A549 (cell line): Measurements from ENCODE around the gene UFC1. TPM values are rescaled to one million over a fixed set of nuclear protein-coding genes. Genes with fewer than 3 reads are reported as not detected.

Experiments
- ATAC-seq, 2 experiments: fragments of 200-7000 bp in 1 of 2; fragments of >200 bp in 1 of 2; cut with Nextera tagmentation in 1 of 2; cut with Tn5 transposase in 1 of 2; 3 replicates each; pipeline versions ENCODE4 v1.8.0 to v1.9.1; 2018 to 2020; ENCODE audit warnings: mild to moderate bottlenecking in 1 of 2, moderate library complexity in 1 of 2
- CTCF ChIA-PET: fragments of 300-600 bp; sonication (Branson Sonifier 250); formaldehyde crosslinking; extraction: SDS; loops from one replicate; lab custom pipeline; 2021; ENCODE audit warnings: antibody characterized with exemption, inconsistent platforms; lab: Yijun Ruan, JAX
- POLR2A ChIA-PET: fragments of 350-600 bp; formaldehyde crosslinking; extraction: SDS; loops from one replicate; lab custom pipeline; 2021; ENCODE audit warnings: antibody characterized with exemption, inconsistent platforms; lab: Yijun Ruan, JAX
- DNase-seq, 2 experiments: peaks; one replicate each; pipeline versions ENCODE4 v3.0.0 to v3.0.0-alpha.2; 2011 to 2016; ENCODE audit warnings: low read depth in 1 of 2, low spot score in 1 of 2
- FAIRE-seq: peaks from 2 replicates; lab custom pipeline; 2011; peaks lifted over from hg19 to GRCh38; lab: Jason Lieb, UNC
- H3K27ac ChIP-seq, 2 experiments: fragments of >200 bp; sonication (Bioruptor Twin); formaldehyde crosslinking; 3 replicates each; pipeline ENCODE4 v1.5.1; 2016 to 2017
- H3K4me1 ChIP-seq: fragments of >200 bp; sonication (Bioruptor Twin); formaldehyde crosslinking; 3 replicates; pipeline ENCODE4 v1.6.1; 2016
- H3K4me2 ChIP-seq: fragments of >200 bp; sonication (Bioruptor Twin); formaldehyde crosslinking; 3 replicates; pipeline ENCODE4 v1.6.1; 2016
- H3K4me3 ChIP-seq: fragments of >200 bp; sonication (Bioruptor Twin); formaldehyde crosslinking; 3 replicates; pipeline ENCODE4 v1.5.1; 2016
- H3K9me3 ChIP-seq: fragments of >200 bp; sonication (Bioruptor Twin); formaldehyde crosslinking; 3 replicates; pipeline ENCODE4 v1.6.1; 2016
- BHLHE40 ChIP-seq: IDR thresholded peaks from 2 replicates; pipeline ENCODE4 v1.6.1; 2012; ENCODE audit warnings: low read depth, low read length, inconsistent platforms
- CBX2 ChIP-seq: fragments of 200-600 bp; sonication (generic); IDR thresholded peaks from 2 replicates; pipeline ENCODE4 v1.6.1; 2016; ENCODE audit warnings: low read depth, mild to moderate bottlenecking, borderline replicate concordance
- CHD2 ChIP-seq: fragments of 150-350 bp; IDR thresholded peaks from 2 replicates; pipeline ENCODE4 v1.6.1; 2014; ENCODE audit warnings: low read length; ENCODE audit not compliant: partially characterized antibody
- CHD4 ChIP-seq: fragments of 200-600 bp; sonication (generic); IDR thresholded peaks from 2 replicates; pipeline ENCODE4 v1.6.1; 2016; ENCODE audit warnings: antibody characterized with exemption, mild to moderate bottlenecking, borderline replicate concordance
- EHF ChIP-seq: fragments of 250-450 bp; sonication (Bioruptor Pico); IDR thresholded peaks from 2 replicates; pipeline ENCODE4 v1.5.0; 2020; ENCODE audit warnings: mild to moderate bottlenecking
- EP300 ChIP-seq, 2 experiments: fragments of >200 bp; sonication (Bioruptor Twin); formaldehyde crosslinking; IDR thresholded peaks; 2 replicates in 1 of 2; 3 replicates in 1 of 2; pipeline ENCODE4 v1.6.1; 2016 to 2017
- ESRRA ChIP-seq: fragments of 150-350 bp; IDR thresholded peaks from 2 replicates; pipeline ENCODE4 v1.6.1; 2014; ENCODE audit warnings: mild to moderate bottlenecking, low read length, borderline replicate concordance
- FOSB ChIP-seq: fragments of 250-450 bp; sonication (Bioruptor Pico); IDR thresholded peaks from 2 replicates; pipeline ENCODE4 v1.5.0; 2020; ENCODE audit warnings: mild to moderate bottlenecking, moderate library complexity
- FOSL2 ChIP-seq, 2 experiments: fragments of 450-650 bp in 1 of 2; fragments of >200 bp in 1 of 2; sonication (Bioruptor Twin) in 1 of 2; formaldehyde crosslinking; IDR thresholded peaks; 2 replicates each; pipeline versions ENCODE4 v1.5.0 to v1.6.1; 2016 to 2020; ENCODE audit warnings: mild to moderate bottlenecking in 1 of 2, moderate library complexity in 1 of 2
- FOXS1 ChIP-seq: fragments of 250-450 bp; sonication (Bioruptor Pico); IDR thresholded peaks from 2 replicates; pipeline ENCODE4 v1.5.0; 2020; ENCODE audit warnings: mild to moderate bottlenecking, moderate library complexity
- GATA3 ChIP-seq: IDR thresholded peaks from 2 replicates; pipeline ENCODE4 v1.6.1; 2012; ENCODE audit warnings: borderline replicate concordance
- HDAC2 ChIP-seq: fragments of 200-600 bp; sonication (generic); IDR thresholded peaks from 2 replicates; pipeline ENCODE4 v1.6.1; 2016
- HEYL ChIP-seq: fragments of 250-450 bp; sonication (Bioruptor Pico); IDR thresholded peaks from 2 replicates; pipeline ENCODE4 v1.8.0; 2021; ENCODE audit warnings: mild to moderate bottlenecking, moderate library complexity
- HMGXB4 ChIP-seq: fragments of 250-450 bp; sonication (Bioruptor Pico); IDR thresholded peaks from 2 replicates; pipeline ENCODE4 v1.5.0; 2021; ENCODE audit warnings: mild to moderate bottlenecking, moderate library complexity, borderline replicate concordance
- HOXA7 ChIP-seq: fragments of 250-450 bp; sonication (Bioruptor Pico); IDR thresholded peaks from 2 replicates; pipeline ENCODE4 v1.5.0; 2020; ENCODE audit warnings: mild to moderate bottlenecking, moderate library complexity
- JUN ChIP-seq, 2 experiments: fragments of >200 bp; sonication (Bioruptor Twin); formaldehyde crosslinking; IDR thresholded peaks; 2 replicates in 1 of 2; 3 replicates in 1 of 2; pipeline ENCODE4 v1.6.1; 2016 to 2017
- KDM1A ChIP-seq: fragments of 200-600 bp; sonication (generic); IDR thresholded peaks from 2 replicates; pipeline ENCODE4 v1.6.1; 2016; ENCODE audit warnings: low read depth, mild to moderate bottlenecking
- KDM5A ChIP-seq: fragments of 200-600 bp; sonication (generic); IDR thresholded peaks from 2 replicates; pipeline ENCODE4 v1.6.1; 2016; ENCODE audit warnings: antibody characterized with exemption, mild to moderate bottlenecking
- MAFK ChIP-seq: fragments of 450-650 bp; IDR thresholded peaks from 2 replicates; pipeline ENCODE4 v1.6.1; 2014; ENCODE audit not compliant: partially characterized antibody
- MAZ ChIP-seq: fragments of 150-350 bp; IDR thresholded peaks from 2 replicates; pipeline ENCODE4 v1.6.1; 2014; ENCODE audit warnings: antibody characterized with exemption, low read depth, low read length, borderline replicate concordance
- NFE2L2 ChIP-seq: fragments of 150-350 bp; conservative IDR thresholded peaks from 2 replicates; pipeline ENCODE4 v1.6.1; 2014; ENCODE audit warnings: low read length
- POLR2AphosphoS2 ChIP-seq: conservative IDR thresholded peaks from 2 replicates; pipeline ENCODE4 v1.6.1; 2012; ENCODE audit warnings: low read length, improper control_type of control experiment, inconsistent platforms
- RARB ChIP-seq: fragments of 250-450 bp; sonication (Bioruptor Pico); IDR thresholded peaks from 2 replicates; pipeline ENCODE4 v1.8.0; 2021; ENCODE audit warnings: mild to moderate bottlenecking, moderate library complexity
- SMC3 ChIP-seq: fragments of >200 bp; sonication (Bioruptor Twin); formaldehyde crosslinking; IDR thresholded peaks from 3 replicates; pipeline ENCODE4 v1.6.1; 2018; ENCODE audit warnings: inconsistent platforms
- SREBF2 ChIP-seq: fragments of 450-650 bp; IDR thresholded peaks from 2 replicates; pipeline ENCODE4 v1.6.1; 2014; ENCODE audit warnings: mild to moderate bottlenecking, moderate library complexity
- TP53 ChIP-seq: fragments of 250-450 bp; sonication (Bioruptor Pico); IDR thresholded peaks from 2 replicates; pipeline ENCODE4 v1.5.0; 2021; ENCODE audit warnings: mild to moderate bottlenecking, moderate library complexity
- USF2 ChIP-seq: fragments of 450-650 bp; IDR thresholded peaks from 2 replicates; pipeline ENCODE4 v1.6.1; 2014; ENCODE audit warnings: antibody characterized with exemption
- ZC3H11A ChIP-seq: fragments of 450-650 bp; IDR thresholded peaks from 2 replicates; pipeline ENCODE4 v1.6.1; 2014; ENCODE audit warnings: antibody characterized with exemption, mild to moderate bottlenecking
- ZNF302 ChIP-seq: fragments of 250-450 bp; sonication (Bioruptor Pico); IDR thresholded peaks from 2 replicates; pipeline ENCODE4 v1.9.0; 2021; ENCODE audit warnings: inconsistent platforms, mild to moderate bottlenecking, moderate library complexity
- WGBS: methylation state at CpG from one replicate; pipeline ENCODE4 v1.1.6; 2017; ENCODE audit errors: missing lambda C conversion rate; 5-methylcytosine and 5-hydroxymethylcytosine counted together
- polyA plus RNA-seq, 4 experiments: library from polyadenylated mRNA; depleted of rRNA in 3 of 4; stranded (reverse); fragments of >200 nt; fragmentation: RNase III in 1 of 4; extraction: RNeasy Plus Mini Kit Qiagen cat#74134 plus additional on column Dnase treatment in 1 of 4; gene quantifications; 2 replicates in 3 of 4; 3 replicates in 1 of 4; pipeline ENCODE4 v1.2.3, GENCODE V29; 2011 to 2017
- TF ChIP-seq, protein P1 (sequence below): IDR thresholded peaks from 2 replicates; pipeline ENCODE4 v1.6.1; 2012
- TF ChIP-seq, protein P2 (sequence below): fragments of 200-600 bp; sonication (generic); IDR thresholded peaks from 2 replicates; pipeline ENCODE4 v1.6.1; 2016; ENCODE audit warnings: antibody characterized with exemption, mild to moderate bottlenecking, moderate library complexity
- TF ChIP-seq, protein P3 (sequence below): IDR thresholded peaks from 2 replicates; pipeline ENCODE4 v1.6.1; 2012; ENCODE audit warnings: low read depth, borderline replicate concordance

The UFC1 gene
- polyA plus RNA-seq, 2 of the 4 experiments (the other 2 are of a cell fraction), result 115 to 153 TPM

DNA sequence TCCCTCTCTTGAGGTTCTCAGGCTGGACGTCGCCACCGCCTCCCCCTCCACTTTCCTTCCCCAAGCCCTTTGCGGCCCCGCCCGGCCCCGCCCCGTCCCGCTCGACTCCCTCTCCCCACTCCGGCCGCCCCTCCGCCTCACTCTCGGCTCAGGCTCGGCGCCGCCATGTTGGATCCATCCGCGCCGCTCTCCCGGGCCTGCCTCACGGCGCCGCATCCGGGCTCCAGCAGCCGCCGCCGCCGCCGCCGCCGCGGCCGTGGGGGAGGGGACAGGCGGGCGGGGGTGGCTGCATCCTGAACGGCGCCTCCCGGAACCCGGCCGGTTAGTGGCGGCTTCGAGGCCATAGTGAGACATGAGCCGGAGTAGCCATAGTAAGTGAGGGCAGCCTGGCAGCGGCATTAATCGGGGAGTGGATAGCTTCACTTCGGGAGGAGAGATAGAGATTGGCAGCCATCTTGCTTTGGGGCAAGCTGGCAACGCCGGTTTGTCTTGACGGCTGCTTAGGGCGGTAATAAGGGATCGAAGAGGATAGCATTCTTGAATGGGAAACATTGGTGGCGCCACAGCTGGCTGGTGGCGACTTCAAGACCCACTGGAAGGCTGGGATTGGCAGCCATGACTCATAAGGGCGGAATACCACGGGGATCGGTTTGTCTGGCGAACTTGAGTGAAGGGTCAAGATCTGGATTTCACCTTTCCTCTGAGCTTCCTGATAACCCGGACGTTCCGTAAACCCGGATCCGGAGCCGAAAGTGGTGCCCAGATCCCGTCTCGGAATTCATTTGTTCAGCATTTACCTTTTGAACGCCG, 21.2 kb upstream of the UFC1 start, which contains the start of gene DEDD:
TSS of gene DEDD (minus strand) at position 258 of the 810 bp plus-strand sequence. CDS start 8,205 bp downstream, outside the sequence.
- no peaks in the 10 kb centered on the region for H3K9me3 ChIP-seq
- peak within 1 kb of the TSS; percentile 88 for H3K4me2 ChIP-seq
- DNase-seq (peak; percentile 94 to 99), ATAC-seq (peak; percentile 93 to 95), FAIRE-seq (peak; percentile 28)
- H3K4me3 ChIP-seq, result peak within 1 kb of the TSS; percentile 67
- ChIA-PET CTCF (interaction anchor here (0.7 to 3.6 kb wide), 8 partner anchors 20 to 297 kb away, joined by 3 to 12 read pairs (median 4); partner anchors contain the start of genes KLHDC9 and PPOX), POLR2A (interaction anchor here (0.6 to 2.6 kb wide), 16 partner anchors 9 to 135 kb away, joined by 3 to 30 read pairs (median 4); partner anchors contain the start of genes B4GALT3, F11R, KLHDC9 and NIT1)
- H3K27ac ChIP-seq, result peak within 1 kb of the TSS; percentile 93 to 95
- peaks cover 20% of the 10 kb centered on the region for H3K4me1 ChIP-seq
- WGBS, result 1% methylated on average over 31 of the region's 68 CpGs
- no peak for TF ChIP-seq CHD4
- TF ChIP-seq JUN (IDR thresholded peaks at IDR 0.05), result peak in 1 of 2 experiments; percentile 89; a peak in 3 of 5 replicates
- peak; percentile 74; the same call in 1 of the 2 replicates for TF ChIP-seq TP53 (CRISPR knock-in tag)
- no peak for TF ChIP-seq FOXS1 (CRISPR knock-in tag)
- TF ChIP-seq ZC3H11A, result no peak
- TF ChIP-seq USF2, result no peak
- TF ChIP-seq FOSL2 (IDR thresholded peaks at IDR 0.05), result peak; percentile 54; the same call in 1 of the 2 replicates
- peak; percentile 91 for TF ChIP-seq FOSL2 (CRISPR knock-in tag; IDR thresholded peaks at IDR 0.05)
- no peak for TF ChIP-seq KDM1A
- TF ChIP-seq POLR2AphosphoS2, result no peak
- TF ChIP-seq, protein P1, sequence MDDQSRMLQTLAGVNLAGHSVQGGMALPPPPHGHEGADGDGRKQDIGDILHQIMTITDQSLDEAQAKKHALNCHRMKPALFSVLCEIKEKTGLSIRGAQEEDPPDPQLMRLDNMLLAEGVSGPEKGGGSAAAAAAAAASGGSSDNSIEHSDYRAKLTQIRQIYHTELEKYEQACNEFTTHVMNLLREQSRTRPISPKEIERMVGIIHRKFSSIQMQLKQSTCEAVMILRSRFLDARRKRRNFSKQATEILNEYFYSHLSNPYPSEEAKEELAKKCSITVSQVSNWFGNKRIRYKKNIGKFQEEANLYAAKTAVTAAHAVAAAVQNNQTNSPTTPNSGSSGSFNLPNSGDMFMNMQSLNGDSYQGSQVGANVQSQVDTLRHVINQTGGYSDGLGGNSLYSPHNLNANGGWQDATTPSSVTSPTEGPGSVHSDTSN, result peak; percentile 42; the same call in 1 of the 2 replicates
- TF ChIP-seq HEYL (CRISPR knock-in tag), result no peak
- peak; percentile 30; the same call in 1 of the 2 replicates for TF ChIP-seq GATA3
- TF ChIP-seq HMGXB4 (CRISPR knock-in tag), result no peak; the same call in 1 of the 2 replicates
- 0 out of 2 replicates have a peak, but pooled peaks have one; percentile 17 for TF ChIP-seq KDM5A
- TF ChIP-seq ESRRA, result no peak
- TF ChIP-seq SMC3, result no peak
- no peak for TF ChIP-seq EP300 (IDR thresholded peaks at IDR 0.05)
- no peak for TF ChIP-seq HDAC2
- TF ChIP-seq MAZ, result no peak
- TF ChIP-seq, protein P2, sequence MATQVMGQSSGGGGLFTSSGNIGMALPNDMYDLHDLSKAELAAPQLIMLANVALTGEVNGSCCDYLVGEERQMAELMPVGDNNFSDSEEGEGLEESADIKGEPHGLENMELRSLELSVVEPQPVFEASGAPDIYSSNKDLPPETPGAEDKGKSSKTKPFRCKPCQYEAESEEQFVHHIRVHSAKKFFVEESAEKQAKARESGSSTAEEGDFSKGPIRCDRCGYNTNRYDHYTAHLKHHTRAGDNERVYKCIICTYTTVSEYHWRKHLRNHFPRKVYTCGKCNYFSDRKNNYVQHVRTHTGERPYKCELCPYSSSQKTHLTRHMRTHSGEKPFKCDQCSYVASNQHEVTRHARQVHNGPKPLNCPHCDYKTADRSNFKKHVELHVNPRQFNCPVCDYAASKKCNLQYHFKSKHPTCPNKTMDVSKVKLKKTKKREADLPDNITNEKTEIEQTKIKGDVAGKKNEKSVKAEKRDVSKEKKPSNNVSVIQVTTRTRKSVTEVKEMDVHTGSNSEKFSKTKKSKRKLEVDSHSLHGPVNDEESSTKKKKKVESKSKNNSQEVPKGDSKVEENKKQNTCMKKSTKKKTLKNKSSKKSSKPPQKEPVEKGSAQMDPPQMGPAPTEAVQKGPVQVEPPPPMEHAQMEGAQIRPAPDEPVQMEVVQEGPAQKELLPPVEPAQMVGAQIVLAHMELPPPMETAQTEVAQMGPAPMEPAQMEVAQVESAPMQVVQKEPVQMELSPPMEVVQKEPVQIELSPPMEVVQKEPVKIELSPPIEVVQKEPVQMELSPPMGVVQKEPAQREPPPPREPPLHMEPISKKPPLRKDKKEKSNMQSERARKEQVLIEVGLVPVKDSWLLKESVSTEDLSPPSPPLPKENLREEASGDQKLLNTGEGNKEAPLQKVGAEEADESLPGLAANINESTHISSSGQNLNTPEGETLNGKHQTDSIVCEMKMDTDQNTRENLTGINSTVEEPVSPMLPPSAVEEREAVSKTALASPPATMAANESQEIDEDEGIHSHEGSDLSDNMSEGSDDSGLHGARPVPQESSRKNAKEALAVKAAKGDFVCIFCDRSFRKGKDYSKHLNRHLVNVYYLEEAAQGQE, result no peak
- no peak for TF ChIP-seq EHF (CRISPR knock-in tag)
- TF ChIP-seq, protein P3, sequence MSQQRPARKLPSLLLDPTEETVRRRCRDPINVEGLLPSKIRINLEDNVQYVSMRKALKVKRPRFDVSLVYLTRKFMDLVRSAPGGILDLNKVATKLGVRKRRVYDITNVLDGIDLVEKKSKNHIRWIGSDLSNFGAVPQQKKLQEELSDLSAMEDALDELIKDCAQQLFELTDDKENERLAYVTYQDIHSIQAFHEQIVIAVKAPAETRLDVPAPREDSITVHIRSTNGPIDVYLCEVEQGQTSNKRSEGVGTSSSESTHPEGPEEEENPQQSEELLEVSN, result peak; percentile 9; the same call in 1 of the 2 replicates
- TF ChIP-seq SREBF2, result no peak
- no peak for TF ChIP-seq ZNF302 (CRISPR knock-in tag)
- 0 out of 2 replicates have a peak, but pooled peaks have one; percentile 2 for TF ChIP-seq NFE2L2
- TF ChIP-seq HOXA7 (CRISPR knock-in tag), result no peak
- TF ChIP-seq MAFK, result no peak
- TF ChIP-seq BHLHE40, result no peak
- TF ChIP-seq CHD2, result no peak
- no peak for TF ChIP-seq FOSB (CRISPR knock-in tag)
- 0 out of 2 replicates have a peak, but pooled peaks have one; percentile 60 for TF ChIP-seq RARB (CRISPR knock-in tag)
- TF ChIP-seq CBX2, result no peak
